ENCODE data around the gene MARCHF10.

GRCh38 chr17:62775876-62776275 lies 32.2 kb downstream of the MARCHF10 start:
- TF ChIP-seq CTCF (IDR thresholded peaks at IDR 0.05) (no peak), EZH2 (IDR thresholded peaks at IDR 0.05) (no peak), EZH2phosphoT487 (IDR thresholded peaks at IDR 0.05) (no peak)

All from neural progenitor cell (in vitro differentiated cells).